A549 (cell line): ENCODE results near the gene CA10. TPM values are rescaled to one million over a fixed set of nuclear protein-coding genes. Genes with fewer than 3 reads are reported as not detected.

Experiments
- ATAC-seq, 2 experiments: fragments of 200-7000 bp in 1 of 2; fragments of >200 bp in 1 of 2; cut with Nextera tagmentation in 1 of 2; cut with Tn5 transposase in 1 of 2; 3 replicates each; pipeline versions ENCODE4 v1.8.0 to v1.9.1; 2018 to 2020; ENCODE audit warnings: mild to moderate bottlenecking in 1 of 2, moderate library complexity in 1 of 2
- CTCF ChIA-PET: fragments of 300-600 bp; sonication (Branson Sonifier 250); formaldehyde crosslinking; extraction: SDS; loops from one replicate; lab custom pipeline; 2021; ENCODE audit warnings: antibody characterized with exemption, inconsistent platforms; lab: Yijun Ruan, JAX
- POLR2A ChIA-PET: fragments of 350-600 bp; formaldehyde crosslinking; extraction: SDS; loops from one replicate; lab custom pipeline; 2021; ENCODE audit warnings: antibody characterized with exemption, inconsistent platforms; lab: Yijun Ruan, JAX
- DNase-seq, 2 experiments: peaks; one replicate each; pipeline versions ENCODE4 v3.0.0 to v3.0.0-alpha.2; 2011 to 2016; ENCODE audit warnings: low read depth in 1 of 2, low spot score in 1 of 2
- FAIRE-seq: peaks from 2 replicates; lab custom pipeline; 2011; peaks lifted over from hg19 to GRCh38; lab: Jason Lieb, UNC
- H3K27ac ChIP-seq, 2 experiments: fragments of >200 bp; sonication (Bioruptor Twin); formaldehyde crosslinking; 3 replicates each; pipeline ENCODE4 v1.5.1; 2016 to 2017
- H3K4me1 ChIP-seq: fragments of >200 bp; sonication (Bioruptor Twin); formaldehyde crosslinking; 3 replicates; pipeline ENCODE4 v1.6.1; 2016
- H3K4me2 ChIP-seq: fragments of >200 bp; sonication (Bioruptor Twin); formaldehyde crosslinking; 3 replicates; pipeline ENCODE4 v1.6.1; 2016
- H3K4me3 ChIP-seq: fragments of >200 bp; sonication (Bioruptor Twin); formaldehyde crosslinking; 3 replicates; pipeline ENCODE4 v1.5.1; 2016
- H3K9me3 ChIP-seq: fragments of >200 bp; sonication (Bioruptor Twin); formaldehyde crosslinking; 3 replicates; pipeline ENCODE4 v1.6.1; 2016
- CBX2 ChIP-seq: fragments of 200-600 bp; sonication (generic); IDR thresholded peaks from 2 replicates; pipeline ENCODE4 v1.6.1; 2016; ENCODE audit warnings: low read depth, mild to moderate bottlenecking, borderline replicate concordance
- CBX8 ChIP-seq: fragments of 200-600 bp; sonication (generic); IDR thresholded peaks from 2 replicates; pipeline ENCODE4 v1.6.1; 2016
- CHD2 ChIP-seq: fragments of 150-350 bp; IDR thresholded peaks from 2 replicates; pipeline ENCODE4 v1.6.1; 2014; ENCODE audit warnings: low read length; ENCODE audit not compliant: partially characterized antibody
- EHF ChIP-seq: fragments of 250-450 bp; sonication (Bioruptor Pico); IDR thresholded peaks from 2 replicates; pipeline ENCODE4 v1.5.0; 2020; ENCODE audit warnings: mild to moderate bottlenecking
- EHMT2 ChIP-seq: fragments of 200-600 bp; sonication (generic); IDR thresholded peaks from 2 replicates; pipeline ENCODE4 v1.6.1; 2016; ENCODE audit warnings: antibody characterized with exemption, low read depth, mild to moderate bottlenecking, moderate library complexity
- EP300 ChIP-seq, 2 experiments: fragments of >200 bp; sonication (Bioruptor Twin); formaldehyde crosslinking; IDR thresholded peaks; 2 replicates in 1 of 2; 3 replicates in 1 of 2; pipeline ENCODE4 v1.6.1; 2016 to 2017
- ESRRA ChIP-seq: fragments of 150-350 bp; IDR thresholded peaks from 2 replicates; pipeline ENCODE4 v1.6.1; 2014; ENCODE audit warnings: mild to moderate bottlenecking, low read length, borderline replicate concordance
- FOSB ChIP-seq: fragments of 250-450 bp; sonication (Bioruptor Pico); IDR thresholded peaks from 2 replicates; pipeline ENCODE4 v1.5.0; 2020; ENCODE audit warnings: mild to moderate bottlenecking, moderate library complexity
- FOSL2 ChIP-seq, 2 experiments: fragments of 450-650 bp in 1 of 2; fragments of >200 bp in 1 of 2; sonication (Bioruptor Twin) in 1 of 2; formaldehyde crosslinking; IDR thresholded peaks; 2 replicates each; pipeline versions ENCODE4 v1.5.0 to v1.6.1; 2016 to 2020; ENCODE audit warnings: mild to moderate bottlenecking in 1 of 2, moderate library complexity in 1 of 2
- FOXS1 ChIP-seq: fragments of 250-450 bp; sonication (Bioruptor Pico); IDR thresholded peaks from 2 replicates; pipeline ENCODE4 v1.5.0; 2020; ENCODE audit warnings: mild to moderate bottlenecking, moderate library complexity
- GATA3 ChIP-seq: IDR thresholded peaks from 2 replicates; pipeline ENCODE4 v1.6.1; 2012; ENCODE audit warnings: borderline replicate concordance
- HDAC2 ChIP-seq: fragments of 200-600 bp; sonication (generic); IDR thresholded peaks from 2 replicates; pipeline ENCODE4 v1.6.1; 2016
- HEYL ChIP-seq: fragments of 250-450 bp; sonication (Bioruptor Pico); IDR thresholded peaks from 2 replicates; pipeline ENCODE4 v1.8.0; 2021; ENCODE audit warnings: mild to moderate bottlenecking, moderate library complexity
- HOXB5 ChIP-seq: fragments of 250-450 bp; sonication (Bioruptor Pico); IDR thresholded peaks from 2 replicates; pipeline ENCODE4 v1.5.0; 2020; ENCODE audit warnings: mild to moderate bottlenecking, moderate library complexity
- JUN ChIP-seq, 2 experiments: fragments of >200 bp; sonication (Bioruptor Twin); formaldehyde crosslinking; IDR thresholded peaks; 2 replicates in 1 of 2; 3 replicates in 1 of 2; pipeline ENCODE4 v1.6.1; 2016 to 2017
- PHF8 ChIP-seq: fragments of 200-600 bp; sonication (generic); IDR thresholded peaks from 2 replicates; pipeline ENCODE4 v1.6.1; 2016; ENCODE audit warnings: low read depth, mild to moderate bottlenecking, antibody characterized with exemption, moderate library complexity, borderline replicate concordance
- POLR2AphosphoS2 ChIP-seq: conservative IDR thresholded peaks from 2 replicates; pipeline ENCODE4 v1.6.1; 2012; ENCODE audit warnings: low read length, improper control_type of control experiment, inconsistent platforms
- RARB ChIP-seq: fragments of 250-450 bp; sonication (Bioruptor Pico); IDR thresholded peaks from 2 replicates; pipeline ENCODE4 v1.8.0; 2021; ENCODE audit warnings: mild to moderate bottlenecking, moderate library complexity
- SMC3 ChIP-seq: fragments of >200 bp; sonication (Bioruptor Twin); formaldehyde crosslinking; IDR thresholded peaks from 3 replicates; pipeline ENCODE4 v1.6.1; 2018; ENCODE audit warnings: inconsistent platforms
- SREBF2 ChIP-seq: fragments of 450-650 bp; IDR thresholded peaks from 2 replicates; pipeline ENCODE4 v1.6.1; 2014; ENCODE audit warnings: mild to moderate bottlenecking, moderate library complexity
- TFCP2L1 ChIP-seq: fragments of 250-450 bp; sonication (Bioruptor Pico); IDR thresholded peaks from 2 replicates; pipeline ENCODE4 v1.5.0; 2021; ENCODE audit warnings: mild to moderate bottlenecking
- TP53 ChIP-seq: fragments of 250-450 bp; sonication (Bioruptor Pico); IDR thresholded peaks from 2 replicates; pipeline ENCODE4 v1.5.0; 2021; ENCODE audit warnings: mild to moderate bottlenecking, moderate library complexity
- ZSCAN20 ChIP-seq: fragments of 250-450 bp; sonication (Bioruptor Pico); IDR thresholded peaks from 2 replicates; pipeline ENCODE4 v1.8.0; 2022; ENCODE audit warnings: mild to moderate bottlenecking, moderate library complexity
- WGBS: methylation state at CpG from one replicate; pipeline ENCODE4 v1.1.6; 2017; ENCODE audit errors: missing lambda C conversion rate; 5-methylcytosine and 5-hydroxymethylcytosine counted together
- polyA plus RNA-seq, 4 experiments: library from polyadenylated mRNA; depleted of rRNA in 3 of 4; stranded (reverse); fragments of >200 nt; fragmentation: RNase III in 1 of 4; extraction: RNeasy Plus Mini Kit Qiagen cat#74134 plus additional on column Dnase treatment in 1 of 4; gene quantifications; 2 replicates in 3 of 4; 3 replicates in 1 of 4; pipeline ENCODE4 v1.2.3, GENCODE V29; 2011 to 2017
- TF ChIP-seq, protein P1 (sequence below): fragments of 150-350 bp; IDR thresholded peaks from 2 replicates; pipeline ENCODE4 v1.6.1; 2014; ENCODE audit warnings: low read depth, mild to moderate bottlenecking, low read length
- TF ChIP-seq, protein P2 (sequence below): fragments of >200 bp; sonication (Bioruptor Twin); formaldehyde crosslinking; IDR thresholded peaks from 2 replicates; pipeline ENCODE4 v1.6.1; 2016
- TF ChIP-seq, protein P3 (sequence below): IDR thresholded peaks from 2 replicates; pipeline ENCODE4 v1.6.1; 2012
- TF ChIP-seq, protein P4 (sequence below): fragments of 250-450 bp; sonication (Bioruptor Pico); IDR thresholded peaks from 2 replicates; pipeline ENCODE4 v1.5.0; 2020; ENCODE audit warnings: low read depth, mild to moderate bottlenecking, moderate library complexity
- TF ChIP-seq, protein P5 (sequence below): IDR thresholded peaks from 2 replicates; pipeline ENCODE4 v1.6.1; 2012
- TF ChIP-seq, protein P6 (sequence below): IDR thresholded peaks from 2 replicates; pipeline ENCODE4 v1.6.1; 2012; ENCODE audit warnings: low read depth, borderline replicate concordance

CA10 gene
- polyA plus RNA-seq, 2 of the 4 experiments (the other 2 are of a cell fraction) = not detected

DNA sequence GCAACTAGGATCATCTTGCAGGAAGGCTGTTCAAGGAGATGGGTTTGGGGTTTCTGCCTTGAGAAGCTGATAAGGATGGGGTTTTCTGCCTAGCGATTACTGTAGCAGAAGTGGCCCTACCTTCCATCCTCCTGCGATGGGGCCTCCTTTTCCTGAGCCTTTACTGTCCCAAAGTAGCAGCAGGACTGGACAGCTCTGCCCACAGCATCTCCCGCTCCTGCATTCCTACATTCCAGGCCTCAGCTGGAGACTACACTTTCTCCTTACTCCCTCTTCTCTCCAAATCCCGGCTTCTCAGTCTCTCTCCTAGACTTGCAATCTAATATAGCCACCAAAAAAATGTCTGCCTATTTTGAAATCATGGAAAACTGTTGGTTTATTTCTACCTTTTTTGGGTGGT, 355.4 kb downstream of the CA10 start:
- TF ChIP-seq, protein P1, sequence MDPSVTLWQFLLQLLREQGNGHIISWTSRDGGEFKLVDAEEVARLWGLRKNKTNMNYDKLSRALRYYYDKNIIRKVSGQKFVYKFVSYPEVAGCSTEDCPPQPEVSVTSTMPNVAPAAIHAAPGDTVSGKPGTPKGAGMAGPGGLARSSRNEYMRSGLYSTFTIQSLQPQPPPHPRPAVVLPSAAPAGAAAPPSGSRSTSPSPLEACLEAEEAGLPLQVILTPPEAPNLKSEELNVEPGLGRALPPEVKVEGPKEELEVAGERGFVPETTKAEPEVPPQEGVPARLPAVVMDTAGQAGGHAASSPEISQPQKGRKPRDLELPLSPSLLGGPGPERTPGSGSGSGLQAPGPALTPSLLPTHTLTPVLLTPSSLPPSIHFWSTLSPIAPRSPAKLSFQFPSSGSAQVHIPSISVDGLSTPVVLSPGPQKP = no peak
- no peak for TF ChIP-seq CHD2
- TF ChIP-seq GATA3 = no peak
- TF ChIP-seq JUN (IDR thresholded peaks at IDR 0.05) = no peak
- TF ChIP-seq, protein P2, sequence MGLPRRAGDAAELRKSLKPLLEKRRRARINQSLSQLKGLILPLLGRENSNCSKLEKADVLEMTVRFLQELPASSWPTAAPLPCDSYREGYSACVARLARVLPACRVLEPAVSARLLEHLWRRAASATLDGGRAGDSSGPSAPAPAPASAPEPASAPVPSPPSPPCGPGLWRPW = no peak
- TF ChIP-seq, protein P3, sequence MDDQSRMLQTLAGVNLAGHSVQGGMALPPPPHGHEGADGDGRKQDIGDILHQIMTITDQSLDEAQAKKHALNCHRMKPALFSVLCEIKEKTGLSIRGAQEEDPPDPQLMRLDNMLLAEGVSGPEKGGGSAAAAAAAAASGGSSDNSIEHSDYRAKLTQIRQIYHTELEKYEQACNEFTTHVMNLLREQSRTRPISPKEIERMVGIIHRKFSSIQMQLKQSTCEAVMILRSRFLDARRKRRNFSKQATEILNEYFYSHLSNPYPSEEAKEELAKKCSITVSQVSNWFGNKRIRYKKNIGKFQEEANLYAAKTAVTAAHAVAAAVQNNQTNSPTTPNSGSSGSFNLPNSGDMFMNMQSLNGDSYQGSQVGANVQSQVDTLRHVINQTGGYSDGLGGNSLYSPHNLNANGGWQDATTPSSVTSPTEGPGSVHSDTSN = no peak
- TF ChIP-seq HEYL (CRISPR knock-in tag) = no peak
- no peak for TF ChIP-seq FOXS1
- TF ChIP-seq, protein P4, sequence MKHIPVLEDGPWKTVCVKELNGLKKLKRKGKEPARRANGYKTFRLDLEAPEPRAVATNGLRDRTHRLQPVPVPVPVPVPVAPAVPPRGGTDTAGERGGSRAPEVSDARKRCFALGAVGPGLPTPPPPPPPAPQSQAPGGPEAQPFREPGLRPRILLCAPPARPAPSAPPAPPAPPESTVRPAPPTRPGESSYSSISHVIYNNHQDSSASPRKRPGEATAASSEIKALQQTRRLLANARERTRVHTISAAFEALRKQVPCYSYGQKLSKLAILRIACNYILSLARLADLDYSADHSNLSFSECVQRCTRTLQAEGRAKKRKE (CRISPR knock-in tag) = no peak
- TF ChIP-seq CBX8 = no peak
- TF ChIP-seq TP53 (CRISPR knock-in tag) = no peak
- TF ChIP-seq RARB = no peak
- TF ChIP-seq ZSCAN20 = no peak
- TF ChIP-seq ESRRA = no peak
- TF ChIP-seq CBX2 = no peak
- no peak for TF ChIP-seq SMC3
- no peak for TF ChIP-seq FOSL2 (IDR thresholded peaks at IDR 0.05)
- no peak for TF ChIP-seq FOSL2 (CRISPR knock-in tag; IDR thresholded peaks at IDR 0.05)
- no peak for TF ChIP-seq SREBF2
- TF ChIP-seq, all 56 proteins: peak for 0
- ATAC-seq = no peak
- no peak overlapping the region for H3K27ac ChIP-seq
- ChIA-PET CTCF (no interaction called here), POLR2A (no interaction called here)
- H3K4me3 ChIP-seq = no peak overlapping the region
- 22% methylated on average over 4 of the region's 4 CpGs for WGBS
- FAIRE-seq = no peak
- no peaks in the 10 kb centered on the region for H3K9me3 ChIP-seq
- no peaks in the 10 kb centered on the region for H3K4me1 ChIP-seq
- no peak overlapping the region for H3K4me2 ChIP-seq
- DNase-seq = no peak

DNA sequence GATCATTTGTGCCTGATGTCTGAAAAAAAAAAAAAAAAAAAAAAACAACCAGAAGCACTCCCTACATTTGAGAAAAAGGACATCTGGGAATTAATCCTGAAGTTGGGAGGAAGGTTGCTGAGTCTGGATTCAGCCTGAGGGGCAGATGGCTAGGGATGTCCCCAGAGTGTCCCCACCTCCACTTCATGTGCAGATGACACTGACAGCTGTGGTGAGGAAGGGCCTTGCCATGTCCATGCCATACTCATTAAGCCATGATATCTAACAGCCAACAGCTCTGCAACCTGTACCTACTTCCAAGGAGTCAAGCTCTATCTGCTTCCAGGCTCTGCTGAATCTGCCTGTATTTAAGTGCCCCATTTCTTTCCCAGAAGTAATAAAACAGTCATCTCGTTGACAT, 356.0 kb downstream of the CA10 start:
- WGBS = 0% methylated on average over 1 of the region's 1 CpG
- no peaks in the 10 kb centered on the region for H3K9me3 ChIP-seq
- ATAC-seq = no peak
- FAIRE-seq = no peak
- CTCF ChIA-PET = no interaction called here
- no peak for DNase-seq
- TF ChIP-seq EHMT2 (no peak), TP53 (CRISPR knock-in tag) (no peak), JUN (IDR thresholded peaks at IDR 0.05) (no peak), TFCP2L1 (CRISPR knock-in tag) (no peak)
- TF ChIP-seq, all 56 proteins: peak for 0
- Histone ChIP-seq H3K4me2 (no peak overlapping the region), H3K27ac (no peak overlapping the region), H3K4me3 (no peak overlapping the region), H3K4me1 (no peaks in the 10 kb centered on the region)
- POLR2A ChIA-PET = no interaction called here

DNA sequence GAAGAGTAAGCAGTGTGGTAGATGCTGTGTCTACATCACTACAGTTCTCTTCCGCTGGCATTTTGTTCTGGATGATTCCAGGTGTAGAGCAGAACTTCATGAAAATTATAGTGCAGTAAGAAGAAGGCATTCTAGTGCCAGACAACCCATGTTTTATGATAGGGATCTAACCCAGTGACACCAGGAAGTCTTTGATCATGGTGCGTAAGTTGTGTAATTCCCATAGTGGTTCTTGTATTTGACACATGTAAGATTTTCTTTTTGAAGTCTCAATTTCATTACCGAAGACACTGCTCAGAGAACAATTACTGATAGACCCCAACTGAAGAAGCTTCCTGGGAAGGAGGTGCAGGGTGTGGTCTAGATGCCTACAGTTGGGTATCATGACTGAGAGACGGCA, 356.9 kb downstream of the CA10 start:
- FAIRE-seq = no peak
- CTCF ChIA-PET = no interaction called here
- TF ChIP-seq, protein P4 (CRISPR knock-in tag) = no peak
- no peak for TF ChIP-seq HDAC2
- TF ChIP-seq FOSB (CRISPR knock-in tag) = no peak
- TF ChIP-seq RARB = no peak
- TF ChIP-seq SREBF2 = no peak
- TF ChIP-seq, protein P5, sequence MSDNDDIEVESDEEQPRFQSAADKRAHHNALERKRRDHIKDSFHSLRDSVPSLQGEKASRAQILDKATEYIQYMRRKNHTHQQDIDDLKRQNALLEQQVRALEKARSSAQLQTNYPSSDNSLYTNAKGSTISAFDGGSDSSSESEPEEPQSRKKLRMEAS = no peak
- no peak for TF ChIP-seq EP300 (IDR thresholded peaks at IDR 0.05)
- TF ChIP-seq, protein P3 = no peak
- no peak for TF ChIP-seq EHF (CRISPR knock-in tag)
- TF ChIP-seq, protein P6, sequence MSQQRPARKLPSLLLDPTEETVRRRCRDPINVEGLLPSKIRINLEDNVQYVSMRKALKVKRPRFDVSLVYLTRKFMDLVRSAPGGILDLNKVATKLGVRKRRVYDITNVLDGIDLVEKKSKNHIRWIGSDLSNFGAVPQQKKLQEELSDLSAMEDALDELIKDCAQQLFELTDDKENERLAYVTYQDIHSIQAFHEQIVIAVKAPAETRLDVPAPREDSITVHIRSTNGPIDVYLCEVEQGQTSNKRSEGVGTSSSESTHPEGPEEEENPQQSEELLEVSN = no peak
- TF ChIP-seq PHF8 = no peak
- no peak for TF ChIP-seq POLR2AphosphoS2
- no peak for TF ChIP-seq HOXB5 (CRISPR knock-in tag)

More for the DNA sequence above, 356.9 kb downstream of the CA10 start:
- WGBS = 42% methylated on average over 4 of the region's 4 CpGs
- POLR2A ChIA-PET = no interaction called here
- H3K4me1 ChIP-seq = no peaks in the 10 kb centered on the region
- DNase-seq = no peak
- no peak overlapping the region for H3K27ac ChIP-seq
- no peak overlapping the region for H3K4me2 ChIP-seq
- no peaks in the 10 kb centered on the region for H3K9me3 ChIP-seq
- H3K4me3 ChIP-seq = no peak overlapping the region
- ATAC-seq = no peak
